ENCODE measurements around the gene AKT3. TPM values are rescaled to one million over a fixed set of nuclear protein-coding genes. Genes with fewer than 3 reads are reported as not detected.

Gene AKT3
- total RNA-seq, 2 experiments from 2014 or later: 80.4 to 88.5 TPM

DNA sequence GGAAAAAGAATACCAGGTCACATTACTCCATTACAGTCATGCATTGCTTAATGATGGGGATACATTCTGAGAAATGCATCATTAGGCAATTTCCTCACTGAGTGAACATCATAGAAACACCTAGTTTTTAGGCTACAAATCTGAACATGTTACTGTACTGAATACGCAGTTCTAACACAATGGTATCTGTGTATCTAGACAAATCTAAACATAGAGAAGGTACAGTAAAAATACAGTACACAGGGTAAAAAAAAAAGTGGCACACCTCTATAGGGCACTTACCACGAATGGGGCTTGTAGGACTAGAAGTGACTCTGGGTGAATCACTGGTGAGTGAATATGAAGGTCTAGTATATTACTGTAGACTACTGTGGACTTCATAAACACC, 115.7 kb downstream of the AKT3 start:
- H3K36me3 Mint-ChIP-seq (ENCODE audit: low read depth): peaks cover 28% of the 10 kb centered on the region
- DNase-seq: no peak
- POLR2A ChIA-PET: no interaction called here
- H3K36me3 ChIP-seq (ENCODE audit: insufficient read depth, low read length): peaks cover 5% of the 10 kb centered on the region
- H3K4me1 Mint-ChIP-seq (ENCODE audit: low read depth): peaks cover 45% of the 10 kb centered on the region
- no peak for ATAC-seq (ENCODE audit: poor library complexity)
- no peaks in the 10 kb centered on the region for H3K27me3 ChIP-seq (ENCODE audit: control insufficient read depth in 1 of 2, insufficient read depth in 2 of 2, low read length in 2 of 2)
- H3K27me3 Mint-ChIP-seq: no peaks in the 10 kb centered on the region
- no peak overlapping the region for H3K4me3 ChIP-seq (ENCODE audit: low read length)
- H3K4me3 Mint-ChIP-seq: no peak overlapping the region
- H3K4me1 ChIP-seq (ENCODE audit: insufficient read depth, low read length): peaks cover 10% of the 10 kb centered on the region
- H3K27ac ChIP-seq (ENCODE audit: low read depth in 1 of 2, low read length in 2 of 2): no peak overlapping the region
- H3K9me3 Mint-ChIP-seq: no peaks in the 10 kb centered on the region
- intact Hi-C loops (cut with DNase I, micrococcal nuclease): no loop called here
- TF ChIP-seq, protein P1, sequence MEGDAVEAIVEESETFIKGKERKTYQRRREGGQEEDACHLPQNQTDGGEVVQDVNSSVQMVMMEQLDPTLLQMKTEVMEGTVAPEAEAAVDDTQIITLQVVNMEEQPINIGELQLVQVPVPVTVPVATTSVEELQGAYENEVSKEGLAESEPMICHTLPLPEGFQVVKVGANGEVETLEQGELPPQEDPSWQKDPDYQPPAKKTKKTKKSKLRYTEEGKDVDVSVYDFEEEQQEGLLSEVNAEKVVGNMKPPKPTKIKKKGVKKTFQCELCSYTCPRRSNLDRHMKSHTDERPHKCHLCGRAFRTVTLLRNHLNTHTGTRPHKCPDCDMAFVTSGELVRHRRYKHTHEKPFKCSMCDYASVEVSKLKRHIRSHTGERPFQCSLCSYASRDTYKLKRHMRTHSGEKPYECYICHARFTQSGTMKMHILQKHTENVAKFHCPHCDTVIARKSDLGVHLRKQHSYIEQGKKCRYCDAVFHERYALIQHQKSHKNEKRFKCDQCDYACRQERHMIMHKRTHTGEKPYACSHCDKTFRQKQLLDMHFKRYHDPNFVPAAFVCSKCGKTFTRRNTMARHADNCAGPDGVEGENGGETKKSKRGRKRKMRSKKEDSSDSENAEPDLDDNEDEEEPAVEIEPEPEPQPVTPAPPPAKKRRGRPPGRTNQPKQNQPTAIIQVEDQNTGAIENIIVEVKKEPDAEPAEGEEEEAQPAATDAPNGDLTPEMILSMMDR (IDR thresholded peaks at IDR 0.05): no peak
- no peak overlapping the region for H3K27ac Mint-ChIP-seq
- peaks cover 0 to 8% of the 10 kb centered on the region in 2 experiments for H3K9me3 ChIP-seq (ENCODE audit: control insufficient read depth in 1 of 2, insufficient read depth in 1 of 2, low read length in 2 of 2)
- CTCF ChIA-PET: interaction anchor here (1.1 kb wide), 1 partner anchor 15 kb away, joined by 3 read pairs; no protein-coding TSS in a partner anchor

DNA sequence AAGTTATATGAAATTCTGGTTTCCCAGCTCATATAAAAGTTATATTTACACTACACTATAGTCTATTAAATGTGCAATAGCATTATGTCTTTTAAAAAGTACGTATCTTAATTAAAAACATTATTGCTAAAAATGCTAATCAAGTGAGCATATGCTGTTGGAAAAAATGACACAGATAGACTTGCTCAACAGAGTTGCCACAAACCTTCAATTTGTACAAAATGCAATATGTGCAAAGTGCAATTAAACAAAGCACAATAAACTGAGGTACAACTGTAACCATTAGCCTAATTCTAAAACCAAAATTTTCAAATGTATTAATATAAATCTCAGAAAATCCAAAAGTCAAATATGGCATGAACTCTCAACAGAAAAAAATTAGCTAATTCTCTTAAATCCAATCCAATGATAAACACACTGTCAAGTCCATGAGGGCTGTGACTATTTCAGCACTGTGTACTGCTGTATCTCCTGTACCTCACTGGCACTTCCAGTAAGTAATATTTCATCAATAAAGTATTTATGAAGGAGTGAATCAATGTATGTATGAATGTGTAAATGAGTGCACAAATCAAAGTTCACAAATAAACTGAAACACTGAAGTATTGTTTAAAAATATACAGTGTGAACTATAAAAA, 116.3 kb downstream of the AKT3 start:
- TF ChIP-seq, protein P1 (IDR thresholded peaks at IDR 0.05): no peak
- CTCF ChIA-PET: interaction anchor here (1.1 kb wide), 1 partner anchor 15 kb away, joined by 3 read pairs; no protein-coding TSS in a partner anchor
- intact Hi-C loops (cut with DNase I, micrococcal nuclease): no loop called here
- Histone ChIP-seq H3K27me3 (ENCODE audit: control insufficient read depth in 1 of 2, insufficient read depth in 2 of 2, low read length in 2 of 2) (no peaks in the 10 kb centered on the region), H3K9me3 (ENCODE audit: control insufficient read depth in 1 of 2, insufficient read depth in 1 of 2, low read length in 2 of 2) (peaks cover 0 to 8% of the 10 kb centered on the region in 2 experiments), H3K4me3 (ENCODE audit: low read length) (no peak overlapping the region), H3K4me1 (ENCODE audit: insufficient read depth, low read length) (peaks cover 10% of the 10 kb centered on the region), H3K27ac (ENCODE audit: low read depth in 1 of 2, low read length in 2 of 2) (no peak overlapping the region), H3K36me3 (ENCODE audit: insufficient read depth, low read length) (peaks cover 5% of the 10 kb centered on the region)
- no peak overlapping the region for H3K27ac Mint-ChIP-seq
- peaks cover 33% of the 10 kb centered on the region for H3K36me3 Mint-ChIP-seq (ENCODE audit: low read depth)
- no peaks in the 10 kb centered on the region for H3K9me3 Mint-ChIP-seq
- DNase-seq: no peak
- H3K4me3 Mint-ChIP-seq: no peak overlapping the region
- ATAC-seq (ENCODE audit: poor library complexity): no peak
- POLR2A ChIA-PET: no interaction called here
- H3K27me3 Mint-ChIP-seq: no peaks in the 10 kb centered on the region
- H3K4me1 Mint-ChIP-seq (ENCODE audit: low read depth): peaks cover 47% of the 10 kb centered on the region

DNA sequence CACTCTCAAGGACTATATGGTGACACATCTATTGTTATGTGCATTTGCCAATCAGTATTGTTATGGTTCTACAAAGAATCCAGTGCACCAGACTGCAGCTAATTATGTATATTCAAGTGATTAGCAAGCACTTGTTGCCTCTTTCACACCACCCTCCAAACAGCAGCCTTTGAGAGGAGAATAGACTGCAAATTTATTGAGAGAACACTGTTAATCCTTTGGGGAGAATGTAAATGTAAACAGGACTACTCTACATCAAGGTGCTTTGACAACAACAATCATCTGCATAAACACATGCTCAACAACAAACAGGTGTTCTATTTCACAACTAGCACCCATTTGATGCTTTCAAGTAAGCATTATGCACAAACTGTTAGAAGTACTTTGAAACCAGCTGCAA, 117.4 kb downstream of the AKT3 start:
- intact Hi-C loops (cut with DNase I, micrococcal nuclease): no loop called here
- Histone ChIP-seq H3K27me3 (ENCODE audit: control insufficient read depth in 1 of 2, insufficient read depth in 2 of 2, low read length in 2 of 2) (no peaks in the 10 kb centered on the region), H3K9me3 (ENCODE audit: control insufficient read depth in 1 of 2, insufficient read depth in 1 of 2, low read length in 2 of 2) (peaks cover 0 to 8% of the 10 kb centered on the region in 2 experiments), H3K36me3 (ENCODE audit: insufficient read depth, low read length) (peaks cover 5% of the 10 kb centered on the region), H3K4me1 (ENCODE audit: insufficient read depth, low read length) (peaks cover 10% of the 10 kb centered on the region), H3K27ac (ENCODE audit: low read depth in 1 of 2, low read length in 2 of 2) (no peak overlapping the region), H3K4me3 (ENCODE audit: low read length) (no peak overlapping the region)
- H3K36me3 Mint-ChIP-seq (ENCODE audit: low read depth): peaks cover 37% of the 10 kb centered on the region
- DNase-seq (no peak), ATAC-seq (ENCODE audit: poor library complexity) (no peak)
- no peaks in the 10 kb centered on the region for H3K27me3 Mint-ChIP-seq
- H3K4me3 Mint-ChIP-seq: no peak overlapping the region
- TF ChIP-seq, protein P1 (IDR thresholded peaks at IDR 0.05): no peak
- H3K9me3 Mint-ChIP-seq: no peaks in the 10 kb centered on the region
- H3K27ac Mint-ChIP-seq: no peak overlapping the region
- H3K4me1 Mint-ChIP-seq (ENCODE audit: low read depth): peaks cover 50% of the 10 kb centered on the region
- ChIA-PET CTCF (no interaction called here), POLR2A (interaction anchor here (0.9 kb wide), 1 partner anchor 105 kb away, joined by 3 read pairs; no protein-coding TSS in a partner anchor)
